Naive thymus-derived CD4-positive, alpha-beta T cell (primary cell): ENCODE measurements around the gene UBE2E3. TPM values are rescaled to one million over a fixed set of nuclear protein-coding genes. Genes with fewer than 3 reads are reported as not detected.

Experiments used
- ATAC-seq: fragments of 150-1000 bp; cut with Tn5 transposase; 2 replicates; pipeline ENCODE4 v1.10.0; 2021; ENCODE audit warnings: mild to moderate bottlenecking, moderate library complexity
- CTCF ChIA-PET: fragments of 350-600 bp; sonication (Branson Sonifier 250); formaldehyde crosslinking; loops from one replicate; lab custom pipeline; 2021; ENCODE audit warnings: antibody characterized with exemption; lab: Charles Lee
- POLR2A ChIA-PET: fragments of 350-600 bp; sonication (Branson Sonifier 250); formaldehyde crosslinking; loops from one replicate; lab custom pipeline; 2021; ENCODE audit warnings: antibody characterized with exemption, inconsistent platforms; lab: Charles Lee
- DNase-seq, 9 donors: peaks; one replicate each; pipeline versions ENCODE4 v3.0.0 to v3.0.0-alpha.2; 2020 to 2022; ENCODE audit warnings: mixed read lengths in 1 of 9
- H3K27ac ChIP-seq: one replicate; pipeline ENCODE4 v1.7.0; 2013; ENCODE audit warnings: mild to moderate bottlenecking, low read depth, low read length, moderate library complexity
- H3K27me3 ChIP-seq, 2 donors: one replicate each; pipeline ENCODE4 v1.7.0; 2013; ENCODE audit warnings: low read length in 2 of 2, mild to moderate bottlenecking in 2 of 2, moderate library complexity in 2 of 2; ENCODE audit not compliant: control insufficient read depth in 2 of 2, insufficient read depth in 2 of 2
- H3K36me3 ChIP-seq, 3 experiments: 1 replicate in 2 of 3; 2 replicates in 1 of 3; pipeline ENCODE4 v1.7.0; 2013; ENCODE audit warnings: low read length in 3 of 3, mild to moderate bottlenecking in 3 of 3, moderate library complexity in 1 of 3; ENCODE audit not compliant: insufficient read depth in 3 of 3, control insufficient read depth in 2 of 3
- H3K4me1 ChIP-seq, 2 donors: one replicate each; pipeline ENCODE4 v1.7.0; 2013; ENCODE audit warnings: low read length in 2 of 2, mild to moderate bottlenecking in 2 of 2, moderate library complexity in 1 of 2; ENCODE audit not compliant: control insufficient read depth in 2 of 2, insufficient read depth in 2 of 2
- H3K4me3 ChIP-seq: 2 replicates; pipeline ENCODE4 v1.7.0; 2013; ENCODE audit warnings: mild to moderate bottlenecking, low read length
- H3K9me3 ChIP-seq, 3 experiments: 1 replicate in 2 of 3; 2 replicates in 1 of 3; pipeline ENCODE4 v1.7.0; 2013; ENCODE audit warnings: low read length in 3 of 3; ENCODE audit not compliant: control insufficient read depth in 2 of 3
- H3K27ac Mint-ChIP-seq, 9 donors: one replicate each; pipeline ENCODE4 v1.8.0; 2020 to 2022; ENCODE audit warnings: mixed read lengths in 9 of 9, mild to moderate bottlenecking in 8 of 9, moderate library complexity in 5 of 9, inconsistent platforms in 2 of 9
- H3K27me3 Mint-ChIP-seq, 5 donors: one replicate each; pipeline ENCODE4 v1.8.0; 2021 to 2022; ENCODE audit warnings: mixed read lengths in 5 of 5, mild to moderate bottlenecking in 1 of 5
- H3K36me3 Mint-ChIP-seq, 5 donors: one replicate each; pipeline ENCODE4 v1.8.0; 2020 to 2022; ENCODE audit warnings: mixed read lengths in 5 of 5, mild to moderate bottlenecking in 3 of 5, inconsistent platforms in 1 of 5
- H3K4me1 Mint-ChIP-seq, 7 donors: one replicate each; pipeline ENCODE4 v1.8.0; 2020 to 2022; ENCODE audit warnings: mixed read lengths in 7 of 7, mild to moderate bottlenecking in 3 of 7, inconsistent platforms in 1 of 7
- H3K4me3 Mint-ChIP-seq, 10 donors: one replicate each; pipeline ENCODE4 v1.8.0; 2020 to 2022; ENCODE audit warnings: mild to moderate bottlenecking in 10 of 10, mixed read lengths in 10 of 10, moderate library complexity in 6 of 10, inconsistent platforms in 2 of 10
- H3K9me3 Mint-ChIP-seq, 11 donors: one replicate each; pipeline ENCODE4 v1.8.0; 2020 to 2022; ENCODE audit warnings: mixed read lengths in 11 of 11, mild to moderate bottlenecking in 4 of 11, inconsistent platforms in 1 of 11, moderate library complexity in 1 of 11
- intact Hi-C, 2 donors: fragments of 100-400 bp; cut with micrococcal nuclease; formaldehyde crosslinking; loops; one replicate each; pipeline ENCODE4 v1.15.1; 2023
- polyA plus RNA-seq, 2 donors: library from polyadenylated mRNA; unstranded; fragments of 300-500 nt; fragmentation: Illumina TruSeq; gene quantifications; one replicate each; pipeline ENCODE4 v1.2.3, GENCODE V29; 2021
- total RNA-seq, 6 experiments: library from RNA in 5 of 6; stranded (reverse) in 5 of 6; gene quantifications; 1 replicate in 5 of 6; 2 replicates in 1 of 6; pipeline ENCODE4 v1.2.3 and lab custom pipeline; 2021 to 2026

UBE2E3 gene
- total and polyA plus RNA-seq, 7 experiments from 2014 or later = 21.7 to 62.3 (median 27.0) TPM

GRCh38 chr2:180990794-180991193 is 10.4 kb downstream of the UBE2E3 start:
- intact Hi-C loops = no loop called here
- Mint-ChIP-seq H3K9me3 (no peaks in the 10 kb centered on the region), H3K27ac (no peak overlapping the region)

DNA sequence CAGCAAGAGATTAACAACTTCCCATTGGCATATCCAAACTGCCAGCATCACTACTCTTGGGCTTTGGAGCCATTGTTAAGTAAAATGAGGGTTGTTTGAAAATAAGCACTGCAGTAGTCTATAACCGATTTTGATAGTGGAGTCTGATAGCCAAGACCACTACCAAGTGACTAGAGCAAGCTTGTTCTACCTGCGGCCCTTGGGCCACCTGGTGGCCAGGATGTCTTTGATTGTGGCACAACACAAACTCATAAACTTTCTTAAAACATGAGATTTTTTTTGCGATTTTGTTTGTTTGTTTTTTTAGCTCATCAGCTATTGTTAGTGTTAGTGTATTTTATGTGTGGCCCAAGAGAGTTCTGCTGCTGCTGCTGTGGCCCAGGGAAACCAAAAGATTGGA is 11.0 kb downstream of the UBE2E3 start:
- intact Hi-C loops = no loop called here
- POLR2A ChIA-PET = interaction anchor here (2.9 kb wide), 1 partner anchor 12 kb away, joined by 13 read pairs; the partner anchor contains the start of gene UBE2E3
- no peak for DNase-seq

More at GRCh38 chr2:180990794-180991193, 10.4 kb downstream of the UBE2E3 start:
- DNase-seq = no peak
- Histone ChIP-seq H3K36me3 (no peaks in the 10 kb centered on the region), H3K27ac (no peak overlapping the region), H3K9me3 (no peaks in the 10 kb centered on the region), H3K4me3 (no peak overlapping the region), H3K4me1 (no peaks in the 10 kb centered on the region), H3K27me3 (no peaks in the 10 kb centered on the region)
- ChIA-PET CTCF (interaction anchor here (1.3 kb wide), 1 partner anchor 10 kb away, joined by 5 read pairs; no protein-coding TSS in a partner anchor), POLR2A (interaction anchor here (2.9 kb wide), 1 partner anchor 11 kb away, joined by 13 read pairs; the partner anchor contains the start of gene UBE2E3)
- peaks cover 9 to 36% (median 26%) of the 10 kb centered on the region in 7 donors for H3K4me1 Mint-ChIP-seq
- no peaks in the 10 kb centered on the region for H3K27me3 Mint-ChIP-seq
- ATAC-seq = no peak
- H3K4me3 Mint-ChIP-seq = no peak overlapping the region
- peaks cover 5 to 53% (median 28%) of the 10 kb centered on the region in 5 donors for H3K36me3 Mint-ChIP-seq

GRCh38 chr2:180991820-180992219 is 11.4 kb downstream of the UBE2E3 start:
- no peak overlapping the region for H3K27ac ChIP-seq
- intact Hi-C loops = no loop called here
- no peak overlapping the region for H3K4me3 ChIP-seq
- H3K36me3 Mint-ChIP-seq = peaks cover 5 to 48% (median 23%) of the 10 kb centered on the region in 5 donors
- no peaks in the 10 kb centered on the region for H3K27me3 Mint-ChIP-seq
- ChIA-PET CTCF (interaction anchor here (1.3 kb wide), 1 partner anchor 11 kb away, joined by 5 read pairs; no protein-coding TSS in a partner anchor), POLR2A (interaction anchor here (2.9 kb wide), 1 partner anchor 12 kb away, joined by 13 read pairs; the partner anchor contains the start of gene UBE2E3)
- no peaks in the 10 kb centered on the region for H3K27me3 ChIP-seq
- H3K4me1 ChIP-seq = no peaks in the 10 kb centered on the region
- no peak overlapping the region for H3K27ac Mint-ChIP-seq
- H3K4me3 Mint-ChIP-seq = no peak overlapping the region
- ATAC-seq = no peak
- H3K9me3 Mint-ChIP-seq = no peaks in the 10 kb centered on the region
- no peaks in the 10 kb centered on the region for H3K36me3 ChIP-seq
- peaks cover 10 to 39% (median 24%) of the 10 kb centered on the region in 7 donors for H3K4me1 Mint-ChIP-seq
- no peak for DNase-seq
- no peaks in the 10 kb centered on the region for H3K9me3 ChIP-seq

More for the DNA sequence above, 11.0 kb downstream of the UBE2E3 start:
- H3K9me3 ChIP-seq = no peaks in the 10 kb centered on the region
- no peaks in the 10 kb centered on the region for H3K36me3 ChIP-seq
- no peak for ATAC-seq
- no peak overlapping the region for H3K27ac ChIP-seq
- Mint-ChIP-seq H3K27ac (no peak overlapping the region), H3K4me3 (no peak overlapping the region), H3K27me3 (no peaks in the 10 kb centered on the region), H3K36me3 (peaks cover 5 to 48% (median 23%) of the 10 kb centered on the region in 5 donors), H3K4me1 (peaks cover 9 to 37% (median 24%) of the 10 kb centered on the region in 7 donors), H3K9me3 (no peaks in the 10 kb centered on the region)
- no peak overlapping the region for H3K4me3 ChIP-seq
- no peaks in the 10 kb centered on the region for H3K27me3 ChIP-seq
- no peaks in the 10 kb centered on the region for H3K4me1 ChIP-seq
- CTCF ChIA-PET = interaction anchor here (1.3 kb wide), 1 partner anchor 10 kb away, joined by 5 read pairs; no protein-coding TSS in a partner anchor

- H3K4me3 ChIP-seq = no peak overlapping the region
- intact Hi-C loops = no loop called here
- ATAC-seq (no peak), DNase-seq (no peak)
- POLR2A ChIA-PET = interaction anchor here (2.9 kb wide), 1 partner anchor 13 kb away, joined by 13 read pairs; the partner anchor contains the start of gene UBE2E3
- no peaks in the 10 kb centered on the region for H3K27me3 ChIP-seq
- H3K9me3 ChIP-seq = no peaks in the 10 kb centered on the region
- H3K36me3 ChIP-seq = no peaks in the 10 kb centered on the region
- H3K27ac Mint-ChIP-seq = no peak overlapping the region
- no peaks in the 10 kb centered on the region for H3K4me1 ChIP-seq
- H3K27ac ChIP-seq = no peak overlapping the region
- H3K4me1 Mint-ChIP-seq = peaks cover 12 to 42% (median 33%) of the 10 kb centered on the region in 7 donors
- peaks cover 5 to 57% (median 32%) of the 10 kb centered on the region in 5 donors for H3K36me3 Mint-ChIP-seq
- H3K27me3 Mint-ChIP-seq = no peaks in the 10 kb centered on the region
- H3K4me3 Mint-ChIP-seq = no peak overlapping the region
- no peaks in the 10 kb centered on the region for H3K9me3 Mint-ChIP-seq
- CTCF ChIA-PET = no interaction called here
Observed at GRCh38 chr2:180992994-180993393, 12.6 kb downstream of the UBE2E3 start.

DNA sequence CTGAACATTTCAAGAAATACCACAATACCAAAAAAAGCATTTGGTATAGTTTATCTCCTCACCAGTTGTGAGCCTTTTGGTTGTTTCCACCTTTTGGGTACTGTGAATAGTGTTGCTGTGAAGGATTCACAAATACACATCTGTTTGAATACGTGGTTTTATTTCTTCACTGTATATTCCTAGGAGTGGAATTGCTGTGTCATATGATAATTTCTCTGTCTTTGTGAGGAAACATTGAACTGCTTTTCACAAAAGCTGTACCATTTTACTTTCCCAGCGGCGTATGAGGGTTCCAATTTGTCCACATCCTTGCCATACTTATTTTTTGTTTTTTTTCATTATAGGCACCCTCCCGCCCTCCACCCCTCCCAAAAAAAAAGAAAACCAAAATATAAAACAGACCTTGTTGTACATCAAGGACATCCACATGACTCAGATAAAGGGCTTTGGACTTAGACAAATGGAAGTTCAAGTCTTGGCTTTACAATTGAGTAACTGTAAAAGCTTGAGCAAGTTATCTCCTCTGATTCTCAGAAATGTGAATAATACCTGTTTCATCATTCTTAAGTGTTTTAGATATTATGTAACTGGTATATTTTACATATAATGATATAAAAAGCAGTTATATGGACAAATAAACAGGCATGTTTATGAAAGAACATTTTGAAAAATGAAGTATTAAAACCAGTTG is 19.0 kb downstream of the UBE2E3 start:
- no peaks in the 10 kb centered on the region for H3K4me1 ChIP-seq
- ATAC-seq = no peak
- POLR2A ChIA-PET = no interaction called here
- Mint-ChIP-seq H3K36me3 (peaks cover 0 to 40% (median 16%) of the 10 kb centered on the region in 5 donors), H3K27me3 (no peaks in the 10 kb centered on the region), H3K4me3 (no peak overlapping the region), H3K27ac (no peak overlapping the region), H3K9me3 (no peaks in the 10 kb centered on the region), H3K4me1 (peaks cover 9 to 58% (median 47%) of the 10 kb centered on the region in 7 donors)
- H3K27me3 ChIP-seq = no peaks in the 10 kb centered on the region
- no peaks in the 10 kb centered on the region for H3K36me3 ChIP-seq
- no peak overlapping the region for H3K4me3 ChIP-seq
- no peak overlapping the region for H3K27ac ChIP-seq
- intact Hi-C loops = no loop called here
- DNase-seq = no peak
- CTCF ChIA-PET = no interaction called here
- no peaks in the 10 kb centered on the region for H3K9me3 ChIP-seq

DNA sequence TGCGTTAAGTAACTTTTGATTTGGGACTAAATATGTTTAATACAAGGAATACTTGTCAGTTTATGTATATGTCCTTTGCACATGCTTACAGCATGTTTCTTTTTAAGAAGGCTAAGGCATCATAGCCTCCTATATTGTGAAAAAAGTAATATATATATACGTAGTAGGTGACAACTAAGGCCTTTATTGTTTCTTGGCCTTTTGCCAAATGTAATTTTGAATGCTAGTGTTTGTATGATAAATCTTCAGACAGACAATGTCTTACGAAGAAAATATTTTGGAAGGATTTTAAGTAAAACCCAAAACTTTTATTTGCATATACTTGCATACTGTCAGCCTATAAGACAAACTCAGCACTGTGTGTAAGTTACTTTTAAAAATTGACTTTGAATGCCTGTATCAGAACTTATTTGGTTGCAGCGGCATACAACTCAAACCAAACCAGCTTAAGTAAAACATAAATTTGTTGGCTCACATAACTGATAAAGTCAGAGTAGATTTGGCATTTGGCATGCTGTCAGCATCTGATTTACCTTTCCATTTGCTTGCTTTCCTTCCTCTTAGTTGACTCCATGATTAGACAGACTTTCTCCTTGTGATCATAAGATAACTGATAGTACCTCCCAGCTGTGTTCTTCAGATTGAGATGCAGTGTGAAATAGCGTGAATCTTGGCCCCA is 24.4 kb downstream of the UBE2E3 start:
- POLR2A ChIA-PET = interaction anchor here (0.6 to 0.8 kb wide), 2 partner anchors 21 to 943 kb away, joined by 3 to 4 read pairs; no protein-coding TSS in a partner anchor
- intact Hi-C loops = loop anchor here in 1 of 2 donors (2.0 kb wide), 1 partner anchor 16 kb away; no protein-coding TSS in a partner anchor

More for the DNA sequence above, 24.4 kb downstream of the UBE2E3 start:
- ATAC-seq = no peak
- Mint-ChIP-seq H3K36me3 (peaks cover 0 to 20% (median 4%) of the 10 kb centered on the region in 5 donors), H3K27ac (no peak overlapping the region), H3K4me3 (no peak overlapping the region), H3K27me3 (no peaks in the 10 kb centered on the region), H3K9me3 (no peaks in the 10 kb centered on the region), H3K4me1 (peaks cover 0 to 59% (median 34%) of the 10 kb centered on the region in 7 donors)
- H3K36me3 ChIP-seq = no peaks in the 10 kb centered on the region
- H3K27me3 ChIP-seq = no peaks in the 10 kb centered on the region
- H3K9me3 ChIP-seq = no peaks in the 10 kb centered on the region
- no peak overlapping the region for H3K27ac ChIP-seq
- CTCF ChIA-PET = no interaction called here
- no peaks in the 10 kb centered on the region for H3K4me1 ChIP-seq
- no peak overlapping the region for H3K4me3 ChIP-seq
- DNase-seq = no peak
